A673 (cell line): ENCODE data around the gene POLDIP3.

ENCODE experiments used
- EZH2 ChIP-seq: fragments of 200-600 bp; sonication (generic); IDR thresholded peaks from 2 replicates; pipeline ENCODE4 v1.6.1; 2017; ENCODE audit warnings: borderline replicate concordance, low read depth, mild to moderate bottlenecking, mixed read lengths, antibody characterized with exemption, low read length; ENCODE audit not compliant: poor library complexity, severe bottlenecking
- TF ChIP-seq, protein P1 (sequence below): fragments of 300-800, 200-600 bp; sonication (generic); conservative IDR thresholded peaks from 2 replicates; pipeline ENCODE4 v1.5.1; 2017; ENCODE audit warnings: low read depth, mild to moderate bottlenecking, antibody characterized with exemption, low read length, moderate library complexity, mixed read lengths

GRCh38 chr22:42622061-42622710, 7.5 kb upstream of the POLDIP3 start:
- TF ChIP-seq, protein P1, sequence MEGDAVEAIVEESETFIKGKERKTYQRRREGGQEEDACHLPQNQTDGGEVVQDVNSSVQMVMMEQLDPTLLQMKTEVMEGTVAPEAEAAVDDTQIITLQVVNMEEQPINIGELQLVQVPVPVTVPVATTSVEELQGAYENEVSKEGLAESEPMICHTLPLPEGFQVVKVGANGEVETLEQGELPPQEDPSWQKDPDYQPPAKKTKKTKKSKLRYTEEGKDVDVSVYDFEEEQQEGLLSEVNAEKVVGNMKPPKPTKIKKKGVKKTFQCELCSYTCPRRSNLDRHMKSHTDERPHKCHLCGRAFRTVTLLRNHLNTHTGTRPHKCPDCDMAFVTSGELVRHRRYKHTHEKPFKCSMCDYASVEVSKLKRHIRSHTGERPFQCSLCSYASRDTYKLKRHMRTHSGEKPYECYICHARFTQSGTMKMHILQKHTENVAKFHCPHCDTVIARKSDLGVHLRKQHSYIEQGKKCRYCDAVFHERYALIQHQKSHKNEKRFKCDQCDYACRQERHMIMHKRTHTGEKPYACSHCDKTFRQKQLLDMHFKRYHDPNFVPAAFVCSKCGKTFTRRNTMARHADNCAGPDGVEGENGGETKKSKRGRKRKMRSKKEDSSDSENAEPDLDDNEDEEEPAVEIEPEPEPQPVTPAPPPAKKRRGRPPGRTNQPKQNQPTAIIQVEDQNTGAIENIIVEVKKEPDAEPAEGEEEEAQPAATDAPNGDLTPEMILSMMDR = no peak
- no peak for TF ChIP-seq EZH2
